Osteoblast (primary cell): Measurements from ENCODE around the gene ELOVL3. TPM values are rescaled to one million over a fixed set of nuclear protein-coding genes. Genes with fewer than 3 reads are reported as not detected.

ENCODE experiments used
- DNase-seq: peaks from one replicate; pipeline ENCODE4 v3.0.0; 2011; ENCODE audit warnings: low spot score, mixed read lengths; ENCODE audit not compliant: insufficient read length; ENCODE audit errors: missing footprints
- H2AFZ ChIP-seq: 2 replicates; pipeline ENCODE4 v1.6.0; 2011; ENCODE audit warnings: mild to moderate bottlenecking, low read length
- H3K27ac ChIP-seq: 2 replicates; pipeline ENCODE4 v1.5.1; 2011; ENCODE audit warnings: mild to moderate bottlenecking, low read depth, low read length, moderate library complexity
- H3K27me3 ChIP-seq: 2 replicates; pipeline ENCODE4 v1.6.0; 2012; ENCODE audit warnings: mild to moderate bottlenecking, control low read depth, inconsistent platforms, low read length, moderate library complexity; ENCODE audit not compliant: insufficient read depth
- H3K36me3 ChIP-seq: 2 replicates; pipeline ENCODE4 v1.5.1; 2011; ENCODE audit warnings: mild to moderate bottlenecking, low read length, control low read depth, moderate library complexity; ENCODE audit not compliant: insufficient read depth
- H3K4me1 ChIP-seq: 2 replicates; pipeline ENCODE4 v1.5.1; 2011; ENCODE audit warnings: mild to moderate bottlenecking, low read length, control low read depth, moderate library complexity; ENCODE audit not compliant: insufficient read depth
- H3K4me2 ChIP-seq: 2 replicates; pipeline ENCODE4 v1.6.0; 2011; ENCODE audit warnings: mild to moderate bottlenecking, low read length; ENCODE audit not compliant: insufficient read depth
- H3K4me3 ChIP-seq: fragments of 200-600 bp; sonication (generic); 3 replicates; pipeline ENCODE4 v1.5.1; 2012; ENCODE audit warnings: mild to moderate bottlenecking, low read length, inconsistent platforms; ENCODE audit not compliant: insufficient read depth
- H3K79me2 ChIP-seq: 2 replicates; pipeline ENCODE4 v1.6.0; 2012; ENCODE audit warnings: mild to moderate bottlenecking, low read length, control low read depth, inconsistent platforms; ENCODE audit not compliant: insufficient read depth
- H3K9me3 ChIP-seq: 2 replicates; pipeline ENCODE4 v1.5.1; 2011; ENCODE audit warnings: low read depth, low read length, control low read depth
- H4K20me1 ChIP-seq: 2 replicates; pipeline ENCODE4 v1.6.0; 2012; ENCODE audit warnings: mild to moderate bottlenecking, low read length, control low read depth; ENCODE audit not compliant: insufficient read depth
- CTCF ChIP-seq: IDR thresholded peaks from 2 replicates; pipeline ENCODE4 v1.5.1; 2011; ENCODE audit warnings: mild to moderate bottlenecking, low read depth, low read length, moderate library complexity; ENCODE audit errors: extremely low read depth
- total RNA-seq: library from RNA; depleted of rRNA; stranded (reverse); fragments of >200 nt; gene quantifications from 2 replicates; pipeline ENCODE4 v1.2.3, GENCODE V29; 2012

ELOVL3 gene
- total RNA-seq, 1 donor = 2.2 TPM

GRCh38 chr10:102241444-102242117, 15.5 kb downstream of the ELOVL3 start, which contains the start of gene PITX3:
Gene PITX3 (minus strand): TSS chr10:102241512. CDS start chr10:102232080, 9,432 bp downstream.
- no peaks in the 10 kb centered on the region for H3K9me3 ChIP-seq
- peaks cover 12% of the 10 kb centered on the region for H3K79me2 ChIP-seq
- peaks cover 7% of the 10 kb centered on the region for H3K27me3 ChIP-seq
- H3K36me3 ChIP-seq = no peaks in the 10 kb centered on the region
- H3K27ac ChIP-seq = peak within 1 kb of the TSS; percentile 31
- peaks cover 33% of the 10 kb centered on the region for H3K4me1 ChIP-seq
- peak; percentile 99 for DNase-seq
- H2AFZ ChIP-seq = peak within 1 kb of the TSS; percentile 92
- no peak for TF ChIP-seq CTCF
- H3K4me2 ChIP-seq = peak within 1 kb of the TSS; percentile 95
- peak within 1 kb of the TSS; percentile 82 for H3K4me3 ChIP-seq
- peaks cover 9% of the 10 kb centered on the region for H4K20me1 ChIP-seq

GRCh38 chr10:102242118-102242485, 16.0 kb downstream of the ELOVL3 start:
- DNase-seq = no peak
- H2AFZ ChIP-seq = peak overlapping the region; percentile 92
- peak overlapping the region; percentile 31 for H3K27ac ChIP-seq
- H3K79me2 ChIP-seq = peaks cover 18% of the 10 kb centered on the region
- no peak for TF ChIP-seq CTCF
- peaks cover 14% of the 10 kb centered on the region for H4K20me1 ChIP-seq
- H3K27me3 ChIP-seq = peaks cover 7% of the 10 kb centered on the region
- peaks cover 38% of the 10 kb centered on the region for H3K4me1 ChIP-seq
- H3K4me3 ChIP-seq = peak overlapping the region; percentile 82
- H3K4me2 ChIP-seq = peak overlapping the region; percentile 95
- no peaks in the 10 kb centered on the region for H3K9me3 ChIP-seq
- H3K36me3 ChIP-seq = no peaks in the 10 kb centered on the region

- no peak overlapping the region for H3K27ac ChIP-seq
These were observed 17.2 kb downstream of the ELOVL3 start for GRCh38 chr10:102243309-102243708.

More at GRCh38 chr10:102243309-102243708, 17.2 kb downstream of the ELOVL3 start:
- Histone ChIP-seq H3K4me1 (peaks cover 47% of the 10 kb centered on the region), H3K27me3 (peaks cover 7% of the 10 kb centered on the region), H3K9me3 (no peaks in the 10 kb centered on the region), H4K20me1 (peaks cover 26% of the 10 kb centered on the region), H3K79me2 (peaks cover 30% of the 10 kb centered on the region), H3K4me3 (no peak overlapping the region), H2AFZ (no peak overlapping the region), H3K4me2 (peak overlapping the region; percentile 20), H3K36me3 (no peaks in the 10 kb centered on the region)
- no peak for TF ChIP-seq CTCF
- peak; percentile 81 for DNase-seq
